ENCODE results near the gene EPHB6. TPM values are rescaled to one million over a fixed set of nuclear protein-coding genes. Genes with fewer than 3 reads are reported as not detected.

The EPHB6 gene
- total and polyA plus RNA-seq, 4 donors: 15.6 to 54.6 (median 33.9) TPM

- no peaks in the 10 kb centered on the region for H3K27me3 ChIP-seq (ENCODE audit: control insufficient read depth, insufficient read depth, low read length)
These were observed 61.6 kb downstream of the EPHB6 start for GRCh38 chr7:142916508-142916907.

GRCh38 chr7:142917447-142917846 is 62.6 kb downstream of the EPHB6 start:
- 78% methylated on average over 2 of the region's 3 CpGs for WGBS (ENCODE audit: insufficient coverage)
- no peaks in the 10 kb centered on the region for H3K36me3 ChIP-seq (ENCODE audit: control insufficient read depth, insufficient read depth, low read length)

More at GRCh38 chr7:142916508-142916907, 61.6 kb downstream of the EPHB6 start:
- DNase-seq (ENCODE audit: low read depth in 4 of 6, low spot score in 6 of 6): peak in 1 of 6 donors; percentile 8
- Histone ChIP-seq H3K9me3 (ENCODE audit: control insufficient read depth, insufficient read depth, low read length) (no peaks in the 10 kb centered on the region), H3K4me1 (ENCODE audit: control insufficient read depth, insufficient read depth, low read length) (no peaks in the 10 kb centered on the region), H3K4me3 (ENCODE audit: low read depth, low read length) (no peak overlapping the region), H3K36me3 (ENCODE audit: control insufficient read depth, insufficient read depth, low read length) (no peaks in the 10 kb centered on the region), H3K27ac (ENCODE audit: low read depth, low read length) (no peak overlapping the region)
- WGBS (ENCODE audit: insufficient coverage): no CpG with 5 or more reads among the region's 2 CpGs

GRCh38 chr7:142918901-142919300 is 64.0 kb downstream of the EPHB6 start:
- no peak for DNase-seq (ENCODE audit: low read depth in 4 of 6, low spot score in 6 of 6)

More at GRCh38 chr7:142917447-142917846, 62.6 kb downstream of the EPHB6 start:
- no peak for DNase-seq (ENCODE audit: low read depth in 4 of 6, low spot score in 6 of 6)
- no peaks in the 10 kb centered on the region for H3K4me1 ChIP-seq (ENCODE audit: control insufficient read depth, insufficient read depth, low read length)
- H3K9me3 ChIP-seq (ENCODE audit: control insufficient read depth, insufficient read depth, low read length): no peaks in the 10 kb centered on the region
- no peak overlapping the region for H3K4me3 ChIP-seq (ENCODE audit: low read depth, low read length)
- H3K27me3 ChIP-seq (ENCODE audit: control insufficient read depth, insufficient read depth, low read length): no peaks in the 10 kb centered on the region
- no peak overlapping the region for H3K27ac ChIP-seq (ENCODE audit: low read depth, low read length)

GRCh38 chr7:142919656-142920055 is 64.8 kb downstream of the EPHB6 start:
- Histone ChIP-seq H3K4me1 (ENCODE audit: control insufficient read depth, insufficient read depth, low read length) (no peaks in the 10 kb centered on the region), H3K27ac (ENCODE audit: low read depth, low read length) (no peak overlapping the region), H3K9me3 (ENCODE audit: control insufficient read depth, insufficient read depth, low read length) (no peaks in the 10 kb centered on the region), H3K36me3 (ENCODE audit: control insufficient read depth, insufficient read depth, low read length) (no peaks in the 10 kb centered on the region), H3K27me3 (ENCODE audit: control insufficient read depth, insufficient read depth, low read length) (no peaks in the 10 kb centered on the region), H3K4me3 (ENCODE audit: low read depth, low read length) (no peak overlapping the region)
- WGBS (ENCODE audit: insufficient coverage): 69% methylated on average over 3 of the region's 3 CpGs
- no peak for DNase-seq (ENCODE audit: low read depth in 4 of 6, low spot score in 6 of 6)

More at GRCh38 chr7:142918901-142919300, 64.0 kb downstream of the EPHB6 start:
- Histone ChIP-seq H3K9me3 (ENCODE audit: control insufficient read depth, insufficient read depth, low read length) (no peaks in the 10 kb centered on the region), H3K27me3 (ENCODE audit: control insufficient read depth, insufficient read depth, low read length) (no peaks in the 10 kb centered on the region), H3K4me1 (ENCODE audit: control insufficient read depth, insufficient read depth, low read length) (no peaks in the 10 kb centered on the region), H3K36me3 (ENCODE audit: control insufficient read depth, insufficient read depth, low read length) (no peaks in the 10 kb centered on the region), H3K4me3 (ENCODE audit: low read depth, low read length) (no peak overlapping the region), H3K27ac (ENCODE audit: low read depth, low read length) (no peak overlapping the region)
- WGBS (ENCODE audit: insufficient coverage): 100% methylated on average over 1 of the region's 2 CpGs

Other genes with a start within 250 kb of the EPHB6 start
- gene PRSS1, start 105.6 kb upstream of the EPHB6 start, total RNA-seq: not detected
- under 1 TPM; 0.43 to 0.89 TPM for gene PRSS1, start 105.6 kb upstream of the EPHB6 start, polyA plus RNA-seq (ENCODE audit: insufficient read length in 2 of 2)
- not detected for gene PRSS2, start 84.1 kb upstream of the EPHB6 start, total RNA-seq
- gene PRSS2, start 84.1 kb upstream of the EPHB6 start, polyA plus RNA-seq (ENCODE audit: insufficient read length in 2 of 2): not detected
- under 1 TPM; 0.10 to 0.66 TPM for gene TRPV6, start 30.7 kb downstream of the EPHB6 start, total RNA-seq
- gene TRPV6, start 30.7 kb downstream of the EPHB6 start, polyA plus RNA-seq (ENCODE audit: insufficient read length in 2 of 2): 1 to 10 TPM; 1.2 to 1.5 TPM
- under 1 TPM in 1 of 2 donors, not detected in 1; 0.11 TPM for gene TRPV5, start 78.7 kb downstream of the EPHB6 start, total RNA-seq
- under 1 TPM in 1 of 2 donors, not detected in 1; 0.24 TPM for gene TRPV5, start 78.7 kb downstream of the EPHB6 start, polyA plus RNA-seq (ENCODE audit: insufficient read length in 2 of 2)
- gene LLCFC1, start 84.4 kb downstream of the EPHB6 start, total RNA-seq: not detected
- gene LLCFC1, start 84.4 kb downstream of the EPHB6 start, polyA plus RNA-seq (ENCODE audit: insufficient read length in 2 of 2): under 1 TPM in 1 of 2 donors, not detected in 1; 0.38 TPM
- gene KEL, start 107.3 kb downstream of the EPHB6 start, total RNA-seq: 1 to 10 TPM in 1 of 2 donors, under 1 TPM in 1; 0.99 to 3.4 TPM
- gene KEL, start 107.3 kb downstream of the EPHB6 start, polyA plus RNA-seq (ENCODE audit: insufficient read length in 2 of 2): 1 to 10 TPM in 1 of 2 donors, under 1 TPM in 1; 0.60 to 1.6 TPM
- gene OR9A2, start 172.1 kb downstream of the EPHB6 start, total RNA-seq: under 1 TPM; 0.28 to 0.50 TPM
- gene OR9A2, start 172.1 kb downstream of the EPHB6 start, polyA plus RNA-seq (ENCODE audit: insufficient read length in 2 of 2): not detected
- not detected for gene OR6V1, start 197.3 kb downstream of the EPHB6 start, total RNA-seq
- gene OR6V1, start 197.3 kb downstream of the EPHB6 start, polyA plus RNA-seq (ENCODE audit: insufficient read length in 2 of 2): not detected